Hepatocyte (in vitro differentiated cells): ENCODE data around the gene DUSP15. TPM values are rescaled to one million over a fixed set of nuclear protein-coding genes. Genes with fewer than 3 reads are reported as not detected.

ENCODE experiments used
- DNase-seq: peaks from one replicate; pipeline ENCODE4 v3.0.0-alpha.2; 2016; ENCODE audit warnings: low spot score
- H2AFZ ChIP-seq: fragments of 200-600 bp; sonication (generic); 2 replicates; pipeline ENCODE4 v1.6.0; 2016; ENCODE audit warnings: antibody characterized with exemption, mild to moderate bottlenecking
- H3K27ac ChIP-seq: fragments of 200-600 bp; sonication (generic); 2 replicates; pipeline ENCODE4 v1.5.1; 2016; ENCODE audit warnings: mild to moderate bottlenecking
- H3K27me3 ChIP-seq: fragments of 200-600 bp; sonication (generic); 2 replicates; pipeline ENCODE4 v1.6.1; 2016
- H3K36me3 ChIP-seq: fragments of 200-600 bp; sonication (generic); replicated peaks from 2 replicates; pipeline ENCODE4 v1.5.1; 2016; ENCODE audit warnings: low read depth; ENCODE audit not compliant: insufficient read depth
- H3K4me1 ChIP-seq: fragments of 200-600 bp; sonication (generic); 2 replicates; pipeline ENCODE4 v1.5.1; 2016; ENCODE audit warnings: mild to moderate bottlenecking, moderate library complexity; ENCODE audit not compliant: insufficient read depth
- H3K4me2 ChIP-seq: fragments of 200-600 bp; sonication (generic); 2 replicates; pipeline ENCODE4 v1.6.0; 2016
- H3K4me3 ChIP-seq: fragments of 200-600 bp; sonication (generic); 2 replicates; pipeline ENCODE4 v1.5.1; 2016; ENCODE audit warnings: mild to moderate bottlenecking
- H3K79me2 ChIP-seq: fragments of 200-600 bp; sonication (generic); 2 replicates; pipeline ENCODE4 v1.6.0; 2017; ENCODE audit warnings: mild to moderate bottlenecking
- H3K9me2 ChIP-seq: fragments of 200-600 bp; sonication (generic); replicated peaks from 2 replicates; pipeline ENCODE4 v1.6.0; 2017; ENCODE audit warnings: mild to moderate bottlenecking; ENCODE audit not compliant: insufficient read depth
- H3K9me3 ChIP-seq: fragments of 200-600 bp; sonication (generic); 2 replicates; pipeline ENCODE4 v1.5.1; 2016; ENCODE audit warnings: low read depth, mild to moderate bottlenecking
- H4K20me1 ChIP-seq: fragments of 200-600 bp; sonication (generic); 2 replicates; pipeline ENCODE4 v1.6.0; 2016; ENCODE audit warnings: mild to moderate bottlenecking; ENCODE audit not compliant: insufficient read depth, poor library complexity, severe bottlenecking
- EZH2 ChIP-seq: fragments of 200-600 bp; sonication (generic); IDR thresholded peaks from 2 replicates; pipeline ENCODE4 v1.6.1; 2016; ENCODE audit warnings: antibody characterized with exemption, mild to moderate bottlenecking, borderline replicate concordance
- EZH2phosphoT487 ChIP-seq: fragments of 200-600 bp; sonication (generic); IDR thresholded peaks from one replicate; pipeline ENCODE4 v1.6.1; 2018; ENCODE audit warnings: antibody characterized with exemption, mild to moderate bottlenecking, low read depth, moderate library complexity; ENCODE audit not compliant: unreplicated experiment, severe bottlenecking
- WGBS: methylation state at CpG from one replicate; pipeline ENCODE4 v1.1.6; 2016; ENCODE audit warnings: low lambda C conversion rate; ENCODE audit errors: missing lambda C conversion rate; 5-methylcytosine and 5-hydroxymethylcytosine counted together
- polyA plus RNA-seq: library from polyadenylated mRNA; unstranded; fragments of >200 nt; fragmentation: Nextera tagmentation; extraction: Ambion mirVana; gene quantifications from 2 replicates; pipeline ENCODE4 v1.2.1, GENCODE V29; 2016
- total RNA-seq: library from RNA; depleted of rRNA; stranded (reverse); fragments of >200 nt; gene quantifications from 2 replicates; pipeline ENCODE4 v1.2.3, GENCODE V29; 2014
- TF ChIP-seq, protein P1 (sequence below): fragments of 200-600 bp; sonication (generic); IDR thresholded peaks from 2 replicates; pipeline ENCODE4 v1.5.1; 2016; ENCODE audit warnings: antibody characterized with exemption, mild to moderate bottlenecking; ENCODE audit not compliant: poor library complexity

Gene DUSP15
- total and polyA plus RNA-seq, 2 experiments from 2014 or later = 10.2 to 23.0 TPM

DNA sequence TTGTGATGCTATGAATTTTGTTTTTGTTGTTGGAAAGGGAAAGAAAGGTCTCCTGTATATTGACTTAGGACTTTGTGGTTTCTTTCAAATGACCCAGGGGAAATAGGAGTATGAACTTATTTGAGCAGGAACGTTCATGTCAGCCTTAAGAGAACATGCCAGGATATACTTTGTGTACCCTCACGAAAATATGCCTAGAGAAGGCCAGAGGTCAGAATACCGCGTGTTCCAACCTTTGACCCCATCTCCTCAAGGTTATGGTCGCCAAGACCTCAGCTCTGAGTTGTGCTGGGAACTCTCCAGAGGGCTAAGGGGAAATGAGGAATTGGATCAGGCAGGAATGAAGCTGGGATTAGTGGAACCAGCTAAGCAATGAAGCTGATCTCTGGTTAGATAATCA lies 11.6 kb upstream of the DUSP15 start:
- H3K27ac ChIP-seq = no peak overlapping the region
- no peak overlapping the region for H3K4me3 ChIP-seq
- TF ChIP-seq EZH2phosphoT487 (no peak), EZH2 (no peak)
- no peaks in the 10 kb centered on the region for H3K36me3 ChIP-seq
- H2AFZ ChIP-seq = no peak overlapping the region
- 66% methylated on average over 5 of the region's 5 CpGs for WGBS
- no peaks in the 10 kb centered on the region for H3K9me3 ChIP-seq
- H3K4me2 ChIP-seq = no peak overlapping the region
- no peaks in the 10 kb centered on the region for H3K4me1 ChIP-seq
- no peaks in the 10 kb centered on the region for H3K9me2 ChIP-seq
- DNase-seq = no peak
- no peaks in the 10 kb centered on the region for H3K79me2 ChIP-seq
- no peaks in the 10 kb centered on the region for H3K27me3 ChIP-seq
- H4K20me1 ChIP-seq = no peaks in the 10 kb centered on the region

DNA sequence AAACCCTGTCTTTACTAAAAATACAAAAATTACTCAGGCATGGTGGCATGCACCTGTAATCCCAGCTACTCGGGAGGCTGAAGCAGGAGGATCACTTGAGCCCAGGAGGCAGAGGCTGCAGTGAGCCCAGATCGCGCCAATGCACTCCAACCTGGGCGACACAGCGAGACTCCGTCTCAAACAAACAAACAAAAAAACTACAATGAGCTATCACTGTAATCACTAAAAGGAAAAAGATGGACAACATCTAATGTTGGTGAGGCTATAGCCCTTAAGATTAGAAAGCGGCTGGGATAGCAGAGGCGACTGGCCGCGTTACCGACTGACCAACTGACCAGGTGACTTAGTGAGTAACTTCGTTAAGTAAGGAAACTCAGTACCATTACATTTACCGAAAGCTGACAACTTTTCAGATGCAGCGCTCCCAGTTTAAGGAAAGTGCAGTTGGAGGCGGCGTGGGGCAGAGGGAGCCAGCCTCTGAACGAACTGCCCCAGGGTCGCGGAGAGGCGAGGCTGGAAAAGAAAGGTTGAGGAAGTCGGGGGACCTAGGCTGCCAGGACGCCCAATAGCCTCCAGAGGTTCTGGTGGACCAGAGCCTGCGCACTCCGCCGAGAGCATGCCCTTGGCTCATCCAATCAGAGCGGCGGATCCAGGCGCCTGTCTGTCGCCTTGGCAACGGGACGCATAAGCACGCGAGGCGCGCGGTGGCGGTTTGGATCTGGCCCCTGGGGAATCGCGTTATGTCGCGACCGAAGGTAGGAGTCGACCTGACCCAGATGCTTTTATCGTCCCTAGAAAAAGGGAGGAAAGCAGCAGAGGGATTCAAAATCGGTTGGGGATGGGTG lies 9.0 kb upstream of the DUSP15 start:
- H3K9me2 ChIP-seq = no peaks in the 10 kb centered on the region
- H3K9me3 ChIP-seq = no peaks in the 10 kb centered on the region
- 7% methylated on average over 45 of the region's 45 CpGs for WGBS
- H2AFZ ChIP-seq = peak overlapping the region; percentile 98
- no peaks in the 10 kb centered on the region for H3K79me2 ChIP-seq
- H4K20me1 ChIP-seq = no peaks in the 10 kb centered on the region
- H3K27me3 ChIP-seq = no peaks in the 10 kb centered on the region
- H3K4me1 ChIP-seq = no peaks in the 10 kb centered on the region
- peak overlapping the region; percentile 86 for H3K4me2 ChIP-seq
- peak; percentile 100 for DNase-seq
- peak overlapping the region; percentile 80 for H3K27ac ChIP-seq
- no peak for TF ChIP-seq EZH2phosphoT487
- no peak for TF ChIP-seq EZH2
- TF ChIP-seq, protein P1, sequence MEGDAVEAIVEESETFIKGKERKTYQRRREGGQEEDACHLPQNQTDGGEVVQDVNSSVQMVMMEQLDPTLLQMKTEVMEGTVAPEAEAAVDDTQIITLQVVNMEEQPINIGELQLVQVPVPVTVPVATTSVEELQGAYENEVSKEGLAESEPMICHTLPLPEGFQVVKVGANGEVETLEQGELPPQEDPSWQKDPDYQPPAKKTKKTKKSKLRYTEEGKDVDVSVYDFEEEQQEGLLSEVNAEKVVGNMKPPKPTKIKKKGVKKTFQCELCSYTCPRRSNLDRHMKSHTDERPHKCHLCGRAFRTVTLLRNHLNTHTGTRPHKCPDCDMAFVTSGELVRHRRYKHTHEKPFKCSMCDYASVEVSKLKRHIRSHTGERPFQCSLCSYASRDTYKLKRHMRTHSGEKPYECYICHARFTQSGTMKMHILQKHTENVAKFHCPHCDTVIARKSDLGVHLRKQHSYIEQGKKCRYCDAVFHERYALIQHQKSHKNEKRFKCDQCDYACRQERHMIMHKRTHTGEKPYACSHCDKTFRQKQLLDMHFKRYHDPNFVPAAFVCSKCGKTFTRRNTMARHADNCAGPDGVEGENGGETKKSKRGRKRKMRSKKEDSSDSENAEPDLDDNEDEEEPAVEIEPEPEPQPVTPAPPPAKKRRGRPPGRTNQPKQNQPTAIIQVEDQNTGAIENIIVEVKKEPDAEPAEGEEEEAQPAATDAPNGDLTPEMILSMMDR = no peak
- H3K36me3 ChIP-seq = no peaks in the 10 kb centered on the region
- peak overlapping the region; percentile 48 for H3K4me3 ChIP-seq

DNA sequence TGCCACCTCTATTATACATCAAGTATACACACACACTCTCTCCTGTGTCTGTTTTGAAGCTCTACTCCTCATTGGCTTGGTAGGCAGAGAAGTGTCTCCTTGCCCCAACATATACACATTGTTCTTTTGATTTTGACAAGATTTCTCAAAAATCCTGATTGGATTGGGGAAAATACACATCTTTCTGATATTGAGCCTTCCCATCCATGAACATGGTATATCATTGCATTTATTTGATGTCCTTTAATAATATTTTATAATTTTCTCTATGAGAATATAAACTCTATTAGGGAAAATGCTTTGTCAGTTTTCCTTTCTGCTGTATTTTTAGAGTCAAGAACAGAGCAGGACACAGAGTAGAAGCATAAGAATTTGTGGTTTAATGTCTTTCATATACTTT lies 7.4 kb upstream of the DUSP15 start:
- Histone ChIP-seq H3K27ac (no peak overlapping the region), H3K4me2 (no peak overlapping the region), H3K4me1 (no peaks in the 10 kb centered on the region), H4K20me1 (no peaks in the 10 kb centered on the region), H3K36me3 (no peaks in the 10 kb centered on the region), H3K27me3 (no peaks in the 10 kb centered on the region), H3K79me2 (no peaks in the 10 kb centered on the region), H3K9me2 (no peaks in the 10 kb centered on the region), H2AFZ (no peak overlapping the region), H3K4me3 (no peak overlapping the region), H3K9me3 (no peaks in the 10 kb centered on the region)
- DNase-seq = no peak
- TF ChIP-seq EZH2 (no peak), EZH2phosphoT487 (no peak)
- TF ChIP-seq, protein P1 = no peak

DNA sequence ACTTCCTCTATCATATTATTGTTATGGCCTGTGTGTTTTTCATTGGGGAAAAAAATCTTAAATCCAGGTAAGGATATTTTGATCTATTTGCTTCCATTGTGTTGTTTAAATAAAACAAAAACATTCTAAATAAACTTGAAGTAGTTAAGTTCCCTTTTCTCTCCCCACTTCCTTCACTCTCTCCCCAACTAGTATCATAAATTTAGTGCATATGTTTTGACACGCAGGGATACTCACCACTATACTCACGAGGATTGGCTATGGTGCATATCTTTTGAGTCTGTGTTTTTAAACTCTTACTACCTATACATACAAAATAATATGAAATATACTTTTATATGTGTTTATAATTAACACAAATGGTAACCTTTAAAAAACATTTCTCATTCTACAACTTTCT lies 5.3 kb upstream of the DUSP15 start:
- H3K4me1 ChIP-seq = peaks cover 7% of the 10 kb centered on the region
- 95% methylated on average over 2 of the region's 2 CpGs for WGBS
- no peak for TF ChIP-seq EZH2phosphoT487
- no peak for TF ChIP-seq EZH2
- TF ChIP-seq, protein P1 = no peak
- H3K27ac ChIP-seq = no peak overlapping the region
- H2AFZ ChIP-seq = no peak overlapping the region
- H3K27me3 ChIP-seq = no peaks in the 10 kb centered on the region
- no peaks in the 10 kb centered on the region for H3K79me2 ChIP-seq
- no peak overlapping the region for H3K4me2 ChIP-seq
- no peaks in the 10 kb centered on the region for H3K9me3 ChIP-seq
- no peaks in the 10 kb centered on the region for H3K36me3 ChIP-seq
- no peak for DNase-seq
- H4K20me1 ChIP-seq = no peaks in the 10 kb centered on the region
- no peaks in the 10 kb centered on the region for H3K9me2 ChIP-seq
- no peak overlapping the region for H3K4me3 ChIP-seq
